Fibroblast of lung (primary cell): Measurements from ENCODE around the gene TNFRSF19. TPM values are rescaled to one million over a fixed set of nuclear protein-coding genes. Genes with fewer than 3 reads are reported as not detected.

ENCODE experiments used
- DNase-seq, 2 donors: peaks; one replicate each; pipeline versions ENCODE4 v3.0.0 to v3.0.0-alpha.2; 2010; ENCODE audit warnings: low read depth in 2 of 2
- H2AFZ ChIP-seq: 2 replicates; pipeline ENCODE4 v1.5.1; 2012; ENCODE audit warnings: low read length, control low read depth, inconsistent platforms
- H3K27ac ChIP-seq: 2 replicates; pipeline ENCODE4 v1.5.1; 2011; ENCODE audit warnings: low read length, control low read depth; ENCODE audit not compliant: insufficient read depth
- H3K27me3 ChIP-seq: 2 replicates; pipeline ENCODE4 v1.5.1; 2011; ENCODE audit warnings: mild to moderate bottlenecking, low read length; ENCODE audit not compliant: control insufficient read depth, insufficient read depth
- H3K36me3 ChIP-seq: 2 replicates; pipeline ENCODE4 v1.5.1; 2011; ENCODE audit warnings: low read length; ENCODE audit not compliant: control insufficient read depth, insufficient read depth
- H3K4me1 ChIP-seq: 2 replicates; pipeline ENCODE4 v1.5.1; 2011; ENCODE audit warnings: low read length; ENCODE audit not compliant: control insufficient read depth, insufficient read depth; ENCODE audit errors: extremely low read depth
- H3K4me2 ChIP-seq: 2 replicates; pipeline ENCODE4 v1.5.1; 2011; ENCODE audit warnings: low read length, control low read depth; ENCODE audit not compliant: insufficient read depth; ENCODE audit errors: extremely low read depth
- H3K4me3 ChIP-seq, 4 experiments: fragments of 200-600 bp in 1 of 4; sonication (generic) in 1 of 4; replicated peaks in 1 of 4; 2 replicates each; pipeline ENCODE4 v1.5.1; 2011 to 2016; ENCODE audit warnings: low read length in 4 of 4, low read depth in 3 of 4, mild to moderate bottlenecking in 3 of 4, control low read depth in 2 of 4, inconsistent platforms in 1 of 4, mixed read lengths in 1 of 4; ENCODE audit not compliant: insufficient read depth in 1 of 4; ENCODE audit errors: control extremely low read depth in 1 of 4
- H3K79me2 ChIP-seq: 2 replicates; pipeline ENCODE4 v1.5.1; 2012; ENCODE audit warnings: mild to moderate bottlenecking, low read length, inconsistent platforms; ENCODE audit not compliant: control insufficient read depth, insufficient read depth
- H3K9ac ChIP-seq: 2 replicates; pipeline ENCODE4 v1.5.1; 2011; ENCODE audit warnings: mild to moderate bottlenecking, low read length, control low read depth; ENCODE audit not compliant: insufficient read depth
- H3K9me3 ChIP-seq: 2 replicates; pipeline ENCODE4 v1.5.1; 2012; ENCODE audit warnings: low read depth, low read length; ENCODE audit not compliant: control insufficient read depth, insufficient read depth
- H4K20me1 ChIP-seq: 2 replicates; pipeline ENCODE4 v1.5.1; 2011; ENCODE audit warnings: low read length; ENCODE audit not compliant: control insufficient read depth, insufficient read depth; ENCODE audit errors: extremely low read depth
- EZH2 ChIP-seq: IDR thresholded peaks from 2 replicates; pipeline ENCODE4 v1.5.1; 2012; ENCODE audit warnings: low read length, control low read depth, mild to moderate bottlenecking; ENCODE audit errors: missing control alignments
- polyA plus RNA-seq, 2 donors: library from polyadenylated mRNA; depleted of rRNA in 1 of 2; stranded (reverse) in 1 of 2; unstranded in 1 of 2; fragments of >200 nt; gene quantifications; 2 replicates each; pipeline ENCODE4 v1.2.1, GENCODE V29; 2011 to 2012; ENCODE audit warnings: missing spikeins in 1 of 2
- total RNA-seq: library from RNA; depleted of rRNA; stranded (reverse); fragments of >200 nt; gene quantifications from 2 replicates; pipeline ENCODE4 v1.2.1, GENCODE V29; 2014
- TF ChIP-seq, protein P1 (sequence below), 2 donors: IDR thresholded peaks in 1 of 2; conservative IDR thresholded peaks in 1 of 2; 1 replicate in 1 of 2; 2 replicates in 1 of 2; pipeline ENCODE4 v1.5.1; 2011 to 2012; ENCODE audit warnings: low read length in 2 of 2, control low read depth in 1 of 2, inconsistent platforms in 1 of 2, low read depth in 1 of 2, mild to moderate bottlenecking in 1 of 2

The TNFRSF19 gene
- total and polyA plus RNA-seq, 2 donors (not counting 1 experiment from before 2014, with no cell fraction given): 260 to 330 TPM

DNA sequence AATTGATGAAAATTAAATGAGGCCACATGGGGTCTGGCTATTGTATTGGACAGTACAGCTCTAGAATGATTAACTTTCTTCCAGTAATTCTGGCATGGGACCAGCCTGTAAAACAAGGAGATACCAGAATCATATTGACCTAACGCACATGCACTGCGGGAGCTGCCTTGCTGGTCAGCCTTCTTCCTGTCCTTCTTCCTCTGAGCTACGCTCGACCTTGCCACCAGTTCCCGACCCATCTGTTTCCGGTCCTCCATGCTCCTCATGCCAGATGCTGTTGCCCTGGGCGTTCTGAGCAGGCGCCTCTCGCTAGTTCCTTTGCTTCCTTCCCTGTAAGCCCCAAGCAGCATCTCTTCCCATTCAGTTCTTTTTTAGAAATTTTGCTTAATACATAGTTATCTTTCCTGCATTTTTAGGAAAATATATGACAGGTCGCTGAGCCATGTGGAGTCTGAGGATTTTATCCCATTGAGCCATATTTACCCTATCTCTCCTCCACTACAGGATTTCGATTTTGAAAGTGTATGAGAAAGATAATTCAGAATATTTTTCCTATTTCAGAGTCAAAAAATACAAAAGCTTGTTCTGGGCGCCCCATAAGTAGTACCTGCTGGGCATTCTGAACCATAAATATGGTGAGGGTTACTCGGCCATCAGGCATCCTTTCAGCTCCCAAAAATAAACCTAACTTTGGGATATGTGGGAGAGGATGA, 38.6 kb downstream of the TNFRSF19 start:
- peak in 1 of 2 donors; percentile 55 for DNase-seq
- Histone ChIP-seq H3K36me3 (peaks cover 4% of the 10 kb centered on the region), H3K9ac (peak overlapping the region; percentile 32), H3K4me1 (peaks cover 19% of the 10 kb centered on the region), H3K4me3 (peak overlapping the region in 2 of 4 experiments; percentile 11 to 28), H3K27ac (peak overlapping the region; percentile 80), H3K9me3 (no peaks in the 10 kb centered on the region), H3K79me2 (no peaks in the 10 kb centered on the region), H3K27me3 (no peaks in the 10 kb centered on the region), H4K20me1 (no peaks in the 10 kb centered on the region), H3K4me2 (peak overlapping the region; percentile 87), H2AFZ (peak overlapping the region; percentile 56)
- TF ChIP-seq EZH2: no peak
- TF ChIP-seq, protein P1, sequence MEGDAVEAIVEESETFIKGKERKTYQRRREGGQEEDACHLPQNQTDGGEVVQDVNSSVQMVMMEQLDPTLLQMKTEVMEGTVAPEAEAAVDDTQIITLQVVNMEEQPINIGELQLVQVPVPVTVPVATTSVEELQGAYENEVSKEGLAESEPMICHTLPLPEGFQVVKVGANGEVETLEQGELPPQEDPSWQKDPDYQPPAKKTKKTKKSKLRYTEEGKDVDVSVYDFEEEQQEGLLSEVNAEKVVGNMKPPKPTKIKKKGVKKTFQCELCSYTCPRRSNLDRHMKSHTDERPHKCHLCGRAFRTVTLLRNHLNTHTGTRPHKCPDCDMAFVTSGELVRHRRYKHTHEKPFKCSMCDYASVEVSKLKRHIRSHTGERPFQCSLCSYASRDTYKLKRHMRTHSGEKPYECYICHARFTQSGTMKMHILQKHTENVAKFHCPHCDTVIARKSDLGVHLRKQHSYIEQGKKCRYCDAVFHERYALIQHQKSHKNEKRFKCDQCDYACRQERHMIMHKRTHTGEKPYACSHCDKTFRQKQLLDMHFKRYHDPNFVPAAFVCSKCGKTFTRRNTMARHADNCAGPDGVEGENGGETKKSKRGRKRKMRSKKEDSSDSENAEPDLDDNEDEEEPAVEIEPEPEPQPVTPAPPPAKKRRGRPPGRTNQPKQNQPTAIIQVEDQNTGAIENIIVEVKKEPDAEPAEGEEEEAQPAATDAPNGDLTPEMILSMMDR (conservative IDR thresholded peaks at IDR 0.05 in 1 of 2, IDR thresholded peaks at IDR 0.05 in 1 of 2; ENCODE audit: low read depth in 1 of 2, low read length in 2 of 2): no peak

DNA sequence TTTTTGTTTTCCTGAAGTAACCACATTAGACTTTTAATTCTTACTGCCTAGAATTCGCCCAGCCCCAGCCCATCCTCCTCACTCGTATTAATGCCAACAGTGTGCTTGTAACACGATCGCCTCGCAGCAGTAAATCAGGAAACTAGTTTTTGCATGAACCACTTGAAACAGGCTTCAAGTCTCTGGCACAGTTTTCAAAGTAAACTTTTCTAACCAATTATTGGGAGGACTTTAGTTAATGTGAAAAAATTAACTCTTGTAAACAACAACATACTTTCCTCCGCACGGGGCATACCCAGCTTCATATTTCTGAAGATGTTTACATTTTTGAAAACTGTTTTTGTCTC, 39.2 kb downstream of the TNFRSF19 start:
- Histone ChIP-seq H4K20me1 (no peaks in the 10 kb centered on the region), H3K4me1 (peaks cover 19% of the 10 kb centered on the region), H2AFZ (no peak overlapping the region), H3K9me3 (no peaks in the 10 kb centered on the region), H3K4me3 (peak overlapping the region in 3 of 4 experiments; percentile 1 to 42 (median 5)), H3K9ac (no peak overlapping the region), H3K36me3 (peaks cover 4% of the 10 kb centered on the region), H3K79me2 (no peaks in the 10 kb centered on the region), H3K27me3 (no peaks in the 10 kb centered on the region), H3K27ac (peak overlapping the region; percentile 80), H3K4me2 (peak overlapping the region; percentile 87)
- TF ChIP-seq, protein P1 (conservative IDR thresholded peaks at IDR 0.05 in 1 of 2, IDR thresholded peaks at IDR 0.05 in 1 of 2; ENCODE audit: low read depth in 1 of 2, low read length in 2 of 2): no peak
- TF ChIP-seq EZH2: no peak
- peak; percentile 77 to 87 for DNase-seq

DNA sequence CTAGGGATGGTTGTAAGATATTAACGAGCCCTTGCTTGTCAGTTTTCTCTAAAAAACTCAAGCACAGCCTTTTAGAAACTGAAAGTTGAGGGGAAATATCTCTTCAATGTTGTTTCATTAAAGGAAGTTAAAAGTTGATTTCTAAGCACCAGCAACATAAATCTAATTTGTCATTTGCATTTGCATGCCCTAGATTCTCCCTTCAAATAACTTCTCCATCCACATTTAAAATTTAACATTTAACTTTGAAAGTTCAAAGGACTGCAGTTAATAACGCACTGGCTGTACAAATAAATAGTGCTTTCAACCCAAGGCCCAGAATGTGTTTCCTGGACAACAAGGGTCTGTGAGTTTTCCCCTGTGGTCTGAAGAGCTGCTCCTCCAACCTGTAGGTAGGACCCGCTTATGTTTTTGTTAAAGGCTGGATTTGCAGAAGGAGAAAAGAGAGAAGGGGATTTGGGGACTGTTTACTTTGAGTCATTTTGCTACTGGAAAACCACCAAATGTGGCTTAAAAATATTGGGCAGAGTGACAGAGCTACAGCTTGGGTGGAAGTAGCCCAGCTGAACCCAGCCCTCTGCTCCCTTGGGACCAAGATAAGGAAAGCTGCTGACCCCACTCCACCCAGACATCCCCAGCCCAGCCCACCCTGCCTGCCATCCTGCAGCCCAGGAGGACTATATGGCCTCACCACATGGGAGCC, 39.8 kb downstream of the TNFRSF19 start:
- Histone ChIP-seq H3K27ac (peak overlapping the region; percentile 41), H3K4me1 (peaks cover 19% of the 10 kb centered on the region), H3K9me3 (no peaks in the 10 kb centered on the region), H3K27me3 (no peaks in the 10 kb centered on the region), H3K79me2 (no peaks in the 10 kb centered on the region), H3K36me3 (peaks cover 4% of the 10 kb centered on the region), H2AFZ (no peak overlapping the region), H4K20me1 (no peaks in the 10 kb centered on the region), H3K4me3 (peak overlapping the region in 3 of 4 experiments; percentile 1 to 42 (median 5)), H3K9ac (no peak overlapping the region), H3K4me2 (peak overlapping the region; percentile 87)
- peak; percentile 51 for DNase-seq
- TF ChIP-seq EZH2: no peak
- TF ChIP-seq, protein P1 (conservative IDR thresholded peaks at IDR 0.05 in 1 of 2, IDR thresholded peaks at IDR 0.05 in 1 of 2; ENCODE audit: low read depth in 1 of 2, low read length in 2 of 2): no peak
